SK-N-SH treated with all-trans-retinoic acid at 6 μM for 48 hours (cell line): ENCODE data around the gene SBSN.

ENCODE experiments used
- ATAC-seq: fragments of 200-7000 bp; cut with Tn5 transposase; 3 replicates; pipeline ENCODE4 v1.9.1; 2020; ENCODE audit warnings: mild to moderate bottlenecking, moderate library complexity
- ARNTL ChIP-seq: fragments of 450-650 bp; formaldehyde crosslinking; IDR thresholded peaks from 2 replicates; pipeline ENCODE4 v1.5.0; 2020; ENCODE audit warnings: low read depth, mild to moderate bottlenecking, moderate library complexity, borderline replicate concordance
- BACH2 ChIP-seq: fragments of 250-450 bp; sonication (Bioruptor Pico); IDR thresholded peaks from 2 replicates; pipeline ENCODE4 v1.9.0; 2021; ENCODE audit warnings: mild to moderate bottlenecking, borderline replicate concordance
- CREB5 ChIP-seq: fragments of 250-450 bp; sonication (Bioruptor Pico); IDR thresholded peaks from 2 replicates; pipeline ENCODE4 v1.5.1; 2020; ENCODE audit warnings: low read depth, mild to moderate bottlenecking, moderate library complexity
- CSRNP3 ChIP-seq: fragments of 250-450 bp; sonication (Bioruptor Pico); IDR thresholded peaks from 2 replicates; pipeline ENCODE4 v1.5.1; 2021; ENCODE audit warnings: mild to moderate bottlenecking, moderate library complexity
- ESRRG ChIP-seq: fragments of 250-450 bp; sonication (Bioruptor Pico); IDR thresholded peaks from 2 replicates; pipeline ENCODE4 v1.6.1; 2021; ENCODE audit warnings: mild to moderate bottlenecking
- ISL1 ChIP-seq: fragments of 250-450 bp; sonication (Bioruptor Pico); IDR thresholded peaks from 2 replicates; pipeline ENCODE4 v2.1.2; 2022; ENCODE audit warnings: mild to moderate bottlenecking, moderate library complexity
- OSR1 ChIP-seq: fragments of 250-450 bp; sonication (Bioruptor Pico); IDR thresholded peaks from 2 replicates; pipeline ENCODE4 v1.8.0; 2022; ENCODE audit warnings: moderate library complexity, mild to moderate bottlenecking, inconsistent platforms
- PATZ1 ChIP-seq: fragments of 250-450 bp; sonication (Bioruptor Pico); IDR thresholded peaks from 2 replicates; pipeline ENCODE4 v1.8.0; 2020; ENCODE audit warnings: mild to moderate bottlenecking, moderate library complexity, borderline replicate concordance
- POU6F1 ChIP-seq: fragments of 250-450 bp; sonication (Bioruptor Pico); IDR thresholded peaks from 2 replicates; pipeline ENCODE4 v1.8.0; 2021; ENCODE audit warnings: low read depth, mild to moderate bottlenecking, moderate library complexity, borderline replicate concordance
- PPARA ChIP-seq: fragments of 250-450 bp; sonication (Bioruptor Pico); IDR thresholded peaks from 2 replicates; pipeline ENCODE4 v1.5.0; 2020; ENCODE audit warnings: mild to moderate bottlenecking, borderline replicate concordance
- RARB ChIP-seq: fragments of 250-450 bp; sonication (Bioruptor Pico); IDR thresholded peaks from 2 replicates; pipeline ENCODE4 v1.8.0; 2021; ENCODE audit warnings: mild to moderate bottlenecking, moderate library complexity
- SNAI2 ChIP-seq: fragments of 250-450 bp; sonication (Bioruptor Pico); IDR thresholded peaks from 2 replicates; pipeline ENCODE4 v1.5.0; 2020; ENCODE audit warnings: mild to moderate bottlenecking, moderate library complexity
- TCF4 ChIP-seq: fragments of 250-450 bp; sonication (Bioruptor Pico); IDR thresholded peaks from 2 replicates; pipeline ENCODE4 v1.8.0; 2021; ENCODE audit warnings: mild to moderate bottlenecking, moderate library complexity, borderline replicate concordance
- TOX ChIP-seq: fragments of 250-450 bp; sonication (Bioruptor Pico); IDR thresholded peaks from 2 replicates; pipeline ENCODE4 v1.8.0; 2021; ENCODE audit warnings: mild to moderate bottlenecking, moderate library complexity, borderline replicate concordance
- ZC3H10 ChIP-seq: fragments of 250-450 bp; sonication (Bioruptor Pico); IDR thresholded peaks from 2 replicates; pipeline ENCODE4 v1.5.1; 2021; ENCODE audit warnings: mild to moderate bottlenecking, moderate library complexity
- ZFP3 ChIP-seq: fragments of 250-450 bp; sonication (Bioruptor Pico); IDR thresholded peaks from 2 replicates; pipeline ENCODE4 v1.5.0; 2020; ENCODE audit warnings: mild to moderate bottlenecking, moderate library complexity
- ZFP30 ChIP-seq: fragments of 450-650 bp; formaldehyde crosslinking; IDR thresholded peaks from 2 replicates; pipeline ENCODE4 v1.5.0; 2022; ENCODE audit warnings: mild to moderate bottlenecking, moderate library complexity
- ZNF565 ChIP-seq: fragments of 450-650 bp; formaldehyde crosslinking; conservative IDR thresholded peaks from 2 replicates; pipeline ENCODE4 v1.5.0; 2020; ENCODE audit warnings: low read depth, mild to moderate bottlenecking, moderate library complexity
- ZNF70 ChIP-seq: fragments of 450-650 bp; formaldehyde crosslinking; IDR thresholded peaks from 2 replicates; pipeline ENCODE4 v1.5.0; 2020; ENCODE audit warnings: mild to moderate bottlenecking, moderate library complexity

SBSN gene

GRCh38 chr19:35571406-35571965 is 43.4 kb upstream of the SBSN start (continued):
- TF ChIP-seq PATZ1 (CRISPR knock-in tag) (no peak), ZNF565 (CRISPR knock-in tag) (no peak), ZFP30 (CRISPR knock-in tag) (no peak)

GRCh38 chr19:35569281-35569781 is 41.2 kb upstream of the SBSN start:
- ATAC-seq, result no peak
- TF ChIP-seq CREB5 (CRISPR knock-in tag) (no peak), TCF4 (CRISPR knock-in tag) (no peak), POU6F1 (no peak), BACH2 (no peak), ESRRG (no peak), ZFP3 (CRISPR knock-in tag) (no peak), SNAI2 (no peak), OSR1 (CRISPR knock-in tag) (no peak), ZNF565 (CRISPR knock-in tag) (no peak), ZFP30 (CRISPR knock-in tag) (no peak), ZNF70 (no peak), PATZ1 (CRISPR knock-in tag) (no peak), ZC3H10 (no peak), PPARA (CRISPR knock-in tag) (no peak), CSRNP3 (no peak), RARB (CRISPR knock-in tag) (no peak), TOX (CRISPR knock-in tag) (no peak)
- TF ChIP-seq, all 23 proteins: peak for 0

GRCh38 chr19:35566738-35567137 is 38.6 kb upstream of the SBSN start:
- no peak for ATAC-seq
- TF ChIP-seq TCF4 (CRISPR knock-in tag) (no peak), SNAI2 (no peak), RARB (CRISPR knock-in tag) (no peak), PPARA (CRISPR knock-in tag) (no peak), ESRRG (no peak), ZNF70 (no peak), ZC3H10 (no peak), ISL1 (no peak), ZNF565 (CRISPR knock-in tag) (no peak), ARNTL (CRISPR knock-in tag) (no peak), TOX (CRISPR knock-in tag) (no peak)
